Stimulated activated CD8-positive, alpha-beta memory T cell treated with anti-CD3 and anti-CD28 coated beads, Interleukin-12 subunit alpha, Interleukin-12 subunit beta, amount 100 ng/mL, for 1 hour (primary cell): ENCODE results near the gene SRGAP2B.
"Not testable (repeated sequence)": the region's sequence is repeated elsewhere in the genome, so short reads cannot be mapped to it uniquely, and the experiment has no call there.

ENCODE experiments used
- DNase-seq: peaks from one replicate; pipeline ENCODE4 v3.0.0-alpha.2; 2020; ENCODE audit warnings: low read depth

Gene SRGAP2B

GRCh38 chr1:145082483-145083255, 12.5 kb downstream of the SRGAP2B start:
- DNase-seq, result not testable (repeated sequence)

GRCh38 chr1:145080193-145080592, 14.9 kb downstream of the SRGAP2B start:
- not testable (repeated sequence) for DNase-seq

- DNase-seq, result not testable (repeated sequence)
Observed at GRCh38 chr1:145079737-145080136, 15.4 kb downstream of the SRGAP2B start.

GRCh38 chr1:145078787-145079370, 16.2 kb downstream of the SRGAP2B start:
- not testable (repeated sequence) for DNase-seq

GRCh38 chr1:145077872-145078786, 17.0 kb downstream of the SRGAP2B start:
- not testable (repeated sequence) for DNase-seq

- not testable (repeated sequence) for DNase-seq
Observed at GRCh38 chr1:145076877-145077276, 18.3 kb downstream of the SRGAP2B start.

- not testable (repeated sequence) for DNase-seq
Observed at GRCh38 chr1:145074021-145074559, 21.0 kb downstream of the SRGAP2B start.

GRCh38 chr1:145071569-145071968, 23.6 kb downstream of the SRGAP2B start:
- DNase-seq, result not testable (repeated sequence)

GRCh38 chr1:145066486-145066885, 28.6 kb downstream of the SRGAP2B start:
- DNase-seq, result not testable (repeated sequence)

GRCh38 chr1:145065194-145065826, 29.8 kb downstream of the SRGAP2B start:
- not testable (repeated sequence) for DNase-seq

GRCh38 chr1:145063941-145064648, 31.0 kb downstream of the SRGAP2B start:
- DNase-seq, result not testable (repeated sequence)

- DNase-seq, result not testable (repeated sequence)
Observed at GRCh38 chr1:145063285-145063684, 31.8 kb downstream of the SRGAP2B start.

GRCh38 chr1:145058184-145058583, 36.9 kb downstream of the SRGAP2B start:
- not testable (repeated sequence) for DNase-seq

GRCh38 chr1:145055217-145055760, 39.8 kb downstream of the SRGAP2B start:
- DNase-seq, result not testable (repeated sequence)

- not testable (repeated sequence) for DNase-seq
Observed at GRCh38 chr1:145053428-145053827, 41.7 kb downstream of the SRGAP2B start.

- DNase-seq, result not testable (repeated sequence)
Observed at GRCh38 chr1:145052019-145052776, 42.9 kb downstream of the SRGAP2B start.

GRCh38 chr1:145048181-145048856, 46.8 kb downstream of the SRGAP2B start:
- not testable (repeated sequence) for DNase-seq

GRCh38 chr1:145047553-145047952, 47.6 kb downstream of the SRGAP2B start:
- not testable (repeated sequence) for DNase-seq
